Esophagus squamous epithelium (tissue), 5 donors: Measurements from ENCODE around the gene ACOT9. TPM values are rescaled to one million over a fixed set of nuclear protein-coding genes. Genes with fewer than 3 reads are reported as not detected.
"Not testable (repeated sequence)": the region's sequence is repeated elsewhere in the genome, so short reads cannot be mapped to it uniquely, and the experiment has no call there.

ENCODE experiments used
- DNase-seq: peaks from one replicate; lab custom pipeline; 2025; lab: John Stamatoyannopoulos, UW
- H3K27ac ChIP-seq, 4 donors: fragments of 200-600 bp; sonication (generic); one replicate each; pipeline ENCODE4 v1.5.1; 2016 to 2019; ENCODE audit warnings: mild to moderate bottlenecking in 1 of 4
- H3K27me3 ChIP-seq, 4 donors: fragments of 200-600 bp; sonication (generic); 1 replicate in 3 of 4; 2 replicates in 1 of 4; pipeline versions ENCODE4 v1.5.1 to v1.6.0; 2017 to 2021; ENCODE audit warnings: antibody characterized with exemption in 1 of 4
- H3K36me3 ChIP-seq, 3 donors: fragments of 200-600 bp; sonication (generic); one replicate each; pipeline ENCODE4 v1.5.1; 2016 to 2019
- H3K4me1 ChIP-seq, 3 donors: fragments of 200-600 bp; sonication (generic); one replicate each; pipeline ENCODE4 v1.5.1; 2017 to 2019
- H3K4me3 ChIP-seq, 4 donors: fragments of 200-600 bp; sonication (generic); 1 replicate in 3 of 4; 2 replicates in 1 of 4; pipeline ENCODE4 v1.5.1; 2016 to 2019; ENCODE audit warnings: mild to moderate bottlenecking in 2 of 4, moderate library complexity in 1 of 4
- H3K9me3 ChIP-seq, 3 donors: fragments of 200-600 bp; sonication (generic); one replicate each; pipeline ENCODE4 v1.5.1; 2016 to 2019
- CTCF ChIP-seq, 6 experiments: fragments of 450-650 bp in 4 of 6; fragments of 200-600 bp in 2 of 6; sonication (generic) in 2 of 6; IDR thresholded peaks; one replicate each; pipeline ENCODE4 v1.5.1; 2016 to 2019; ENCODE audit warnings: antibody characterized with exemption in 6 of 6, mild to moderate bottlenecking in 4 of 6, moderate library complexity in 4 of 6
- POLR2A ChIP-seq, 4 donors: fragments of 450-650 bp; IDR thresholded peaks; one replicate each; pipeline ENCODE4 v1.6.1; 2017; ENCODE audit warnings: antibody characterized with exemption in 4 of 4, mild to moderate bottlenecking in 4 of 4, moderate library complexity in 3 of 4
- WGBS, 2 donors: methylation state at CpG; one replicate each; pipeline ENCODE4 v1.1.5; 2018; 5-methylcytosine and 5-hydroxymethylcytosine counted together
- intact Hi-C: fragments of 100-400 bp; cut with DNase I; formaldehyde crosslinking; loops from one replicate; pipeline ENCODE4 v1.15.0; 2022
- total RNA-seq, 4 donors: library from RNA; depleted of rRNA; stranded (reverse); fragments of >200 nt; gene quantifications; one replicate each; pipeline ENCODE4 v1.1.0, GENCODE V29; 2016
- donor health status: DM: yes; HTN: yes; CAD: no.

The ACOT9 gene
- total RNA-seq, 4 donors from 2014 or later, result 5.4 to 30.9 (median 14.8) TPM

- no peaks in the 10 kb centered on the region for H3K4me1 ChIP-seq
- H3K36me3 ChIP-seq, result peaks cover 0 to 57% (median 0%) of the 10 kb centered on the region in 3 donors
- WGBS, 2 donors, result 78 to 83% methylated on average over 5 of the region's 5 CpGs
- H3K9me3 ChIP-seq, result no peaks in the 10 kb centered on the region
- intact Hi-C loops, result no loop called here
- no peak overlapping the region for H3K27ac ChIP-seq
- H3K27me3 ChIP-seq, result no peaks in the 10 kb centered on the region
- no peak for DNase-seq
- H3K4me3 ChIP-seq, result no peak overlapping the region
- no peak for TF ChIP-seq POLR2A (IDR thresholded peaks at IDR 0.05)
- no peak for TF ChIP-seq CTCF (IDR thresholded peaks at IDR 0.05)
These were observed 38.3 kb downstream of the ACOT9 start for GRCh38 chrX:23704673-23705206.

GRCh38 chrX:23699636-23700194 lies 43.4 kb downstream of the ACOT9 start:
- 79% methylated on average over 16 of the region's 16 CpGs; no CpG with 5 or more reads in 1 of the 2 donors for WGBS, 2 donors
- H3K27me3 ChIP-seq, result no peaks in the 10 kb centered on the region
- H3K9me3 ChIP-seq, result no peaks in the 10 kb centered on the region
- DNase-seq, result no peak
- TF ChIP-seq CTCF (IDR thresholded peaks at IDR 0.05) (no peak), POLR2A (IDR thresholded peaks at IDR 0.05) (no peak)
- intact Hi-C loops, result loop anchor here (10.0 kb wide), 1 partner anchor 205 kb away; the partner anchor contains the start of genes APOO and CXorf58
- no peaks in the 10 kb centered on the region for H3K4me1 ChIP-seq
- H3K4me3 ChIP-seq, result no peak overlapping the region
- no peak overlapping the region for H3K27ac ChIP-seq
- peaks cover 0 to 23% (median 0%) of the 10 kb centered on the region in 3 donors for H3K36me3 ChIP-seq

- Histone ChIP-seq H3K27ac (no peak overlapping the region), H3K27me3 (no peaks in the 10 kb centered on the region), H3K9me3 (no peaks in the 10 kb centered on the region), H3K4me3 (no peak overlapping the region), H3K36me3 (no peaks in the 10 kb centered on the region), H3K4me1 (no peaks in the 10 kb centered on the region)
- TF ChIP-seq CTCF (IDR thresholded peaks at IDR 0.05), result peak in 4 of 6 experiments; percentile 14 to 53 (median 41)
- TF ChIP-seq POLR2A (IDR thresholded peaks at IDR 0.05), result no peak
- intact Hi-C loops, result loop anchor here (10.0 kb wide), 1 partner anchor 210 kb away; the partner anchor contains the start of genes APOO and CXorf58
- 3 to 5% methylated on average over 5 to 7 of the region's 8 CpGs for WGBS, 2 donors
- no peak for DNase-seq
These were observed 48.5 kb downstream of the ACOT9 start for GRCh38 chrX:23694606-23695005.

- intact Hi-C loops, result loop anchor here (10.0 kb wide), 1 partner anchor 213 kb away; the partner anchor contains the start of genes APOO and CXorf58
- Histone ChIP-seq H3K36me3 (no peaks in the 10 kb centered on the region), H3K27ac (no peak overlapping the region), H3K27me3 (no peaks in the 10 kb centered on the region), H3K4me1 (no peaks in the 10 kb centered on the region), H3K4me3 (no peak overlapping the region), H3K9me3 (no peaks in the 10 kb centered on the region)
- no peak for DNase-seq
- 53 to 86% methylated on average over 5 to 8 of the region's 8 CpGs for WGBS, 2 donors
- no peak for TF ChIP-seq POLR2A (IDR thresholded peaks at IDR 0.05)
- no peak for TF ChIP-seq CTCF (IDR thresholded peaks at IDR 0.05)
These were observed 50.9 kb downstream of the ACOT9 start for GRCh38 chrX:23692166-23692565.

GRCh38 chrX:23676486-23676885 lies 66.6 kb downstream of the ACOT9 start:
- DNase-seq, H3K9me3 ChIP-seq, H3K27ac ChIP-seq, H3K4me1 ChIP-seq, intact Hi-C loops, H3K4me3 ChIP-seq, H3K27me3 ChIP-seq: not testable (repeated sequence)
- WGBS, 2 donors, result 84 to 88% methylated on average over 3 of the region's 3 CpGs
- H3K36me3 ChIP-seq, result peaks cover 0 to 64% (median 0%) of the 10 kb centered on the region in 3 donors
